MM.1S (cell line): ENCODE measurements around the gene RFX2.

Experiments
- CTCF ChIP-seq: fragments of 300-600 bp; sonication (generic); IDR thresholded peaks from 2 replicates; pipeline ENCODE4 v1.5.1; 2016; ENCODE audit warnings: antibody characterized with exemption, low read length, mixed read lengths
- EZH2 ChIP-seq: fragments of 300-600 bp; sonication (generic); optimal IDR thresholded peaks from 2 replicates; pipeline ENCODE3; 2017; ENCODE audit warnings: low read depth, mild to moderate bottlenecking, antibody characterized with exemption, low read length, mixed read lengths
- EZH2phosphoT487 ChIP-seq: fragments of 300-600 bp; sonication (generic); IDR thresholded peaks from 2 replicates; pipeline ENCODE4 v1.6.1; 2018; ENCODE audit warnings: antibody characterized with exemption, low read length

- no peak for TF ChIP-seq CTCF
- TF ChIP-seq EZH2, result no peak
- no peak for TF ChIP-seq EZH2phosphoT487
Observed at GRCh38 chr19:6068711-6069110, 41.6 kb downstream of the RFX2 start.
